ENCODE data around the gene SEPTIN2. TPM values are rescaled to one million over a fixed set of nuclear protein-coding genes. Genes with fewer than 3 reads are reported as not detected.
"Not testable (repeated sequence)": the region's sequence is repeated elsewhere in the genome, so short reads cannot be mapped to it uniquely, and the experiment has no call there.

The SEPTIN2 gene
- total RNA-seq, 2 donors from 2014 or later = 190 to 216 TPM

DNA sequence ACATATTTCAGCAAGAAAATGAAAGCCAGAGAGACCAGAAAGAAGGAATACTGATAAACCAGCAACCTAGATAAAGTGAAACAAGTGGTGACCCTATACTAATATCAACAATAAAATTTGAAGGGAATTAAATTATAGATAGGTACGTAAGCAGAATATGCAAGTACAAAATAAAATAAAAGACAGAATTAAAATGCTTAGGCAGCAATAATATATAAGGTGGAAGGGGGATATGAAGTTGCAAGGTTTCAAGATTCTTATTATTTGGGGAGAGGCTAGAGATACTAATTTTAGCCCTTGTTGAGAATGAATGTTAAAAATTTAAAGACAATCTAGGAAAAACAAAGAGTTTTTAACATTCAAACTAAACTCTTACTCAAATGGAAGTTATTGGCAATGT, 39.8 kb upstream of the SEPTIN2 start:
- H3K9me3 ChIP-seq (ENCODE audit: control insufficient read depth, low read length, poor library complexity, severe bottlenecking) = no peaks in the 10 kb centered on the region
- no peak for ATAC-seq
- no peak for DNase-seq
- peaks cover 2% of the 10 kb centered on the region for H3K36me3 Mint-ChIP-seq (ENCODE audit: low read depth)
- H3K27me3 Mint-ChIP-seq = no peaks in the 10 kb centered on the region
- peaks cover 38% of the 10 kb centered on the region for H3K4me1 Mint-ChIP-seq
- no peak overlapping the region for H3K4me3 Mint-ChIP-seq
- no peak overlapping the region for H3K27ac Mint-ChIP-seq

DNA sequence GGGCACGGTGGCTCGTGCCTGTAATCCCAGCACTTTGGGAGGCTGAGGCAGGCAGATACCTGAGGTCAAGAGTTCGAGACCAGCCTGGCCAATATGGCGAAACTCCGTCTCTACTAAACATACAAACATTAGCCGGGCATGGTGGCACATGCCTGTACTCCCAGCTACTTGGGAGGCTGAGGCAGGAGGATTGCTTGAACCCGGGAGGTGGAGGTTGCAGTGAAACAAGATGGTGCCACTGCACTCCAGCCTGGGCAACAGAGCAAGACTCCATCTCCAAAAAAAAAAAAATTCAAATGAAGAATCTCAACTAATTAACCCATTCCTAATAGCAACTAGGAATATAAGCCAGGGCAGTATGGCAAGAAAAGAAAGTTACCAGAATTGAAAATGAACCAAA, 37.4 kb upstream of the SEPTIN2 start:
- H3K36me3 Mint-ChIP-seq (ENCODE audit: low read depth); DNase-seq; ATAC-seq; H3K27ac Mint-ChIP-seq; H3K27me3 Mint-ChIP-seq; H3K4me3 Mint-ChIP-seq; H3K9me3 ChIP-seq (ENCODE audit: control insufficient read depth, low read length, poor library complexity, severe bottlenecking): not testable (repeated sequence)
- H3K4me1 Mint-ChIP-seq = peaks cover 36% of the 10 kb centered on the region

DNA sequence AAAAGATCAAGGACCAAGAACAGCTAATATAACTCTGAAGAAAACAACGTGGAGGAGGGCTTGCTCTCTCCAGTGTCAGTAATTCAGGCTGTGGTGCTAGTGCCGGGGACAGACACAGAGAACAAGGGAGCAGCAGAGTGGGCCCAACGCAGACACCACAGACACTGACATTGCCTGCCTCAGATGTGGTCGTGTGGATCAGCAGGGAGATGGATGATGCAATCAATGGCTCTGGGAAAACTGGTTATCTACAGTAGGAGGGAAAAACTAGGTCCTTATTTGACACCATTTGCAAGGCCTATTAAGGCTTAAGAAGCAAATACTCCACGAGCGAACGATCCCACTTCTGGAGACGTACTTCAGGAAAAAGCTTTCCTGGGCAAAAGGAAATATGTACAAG, 36.3 kb upstream of the SEPTIN2 start:
- Mint-ChIP-seq H3K36me3 (ENCODE audit: low read depth) (no peaks in the 10 kb centered on the region), H3K4me3 (no peak overlapping the region), H3K4me1 (peaks cover 32% of the 10 kb centered on the region), H3K27me3 (no peaks in the 10 kb centered on the region), H3K27ac (no peak overlapping the region)
- H3K9me3 ChIP-seq (ENCODE audit: control insufficient read depth, low read length, poor library complexity, severe bottlenecking) = no peaks in the 10 kb centered on the region
- DNase-seq = no peak
- no peak for ATAC-seq

DNA sequence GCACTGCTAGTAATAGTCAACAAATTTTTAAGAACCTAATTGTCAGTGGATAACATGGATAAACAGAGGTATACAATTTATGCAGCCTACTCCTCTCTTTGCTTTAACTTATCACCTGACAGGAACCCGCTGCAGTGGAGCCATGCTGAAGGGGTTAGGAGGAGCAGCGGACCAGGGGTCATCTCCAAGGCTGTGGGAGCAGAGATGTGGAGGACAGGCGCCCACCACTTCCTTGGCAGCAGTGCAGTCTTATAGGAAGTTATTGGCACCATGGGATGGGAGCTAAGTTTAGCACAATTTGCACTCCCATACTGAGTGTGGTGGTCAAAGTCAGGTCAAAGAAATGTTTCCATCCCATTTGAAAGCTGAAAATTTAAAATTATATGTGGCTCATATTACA, 35.9 kb upstream of the SEPTIN2 start:
- no peaks in the 10 kb centered on the region for H3K36me3 Mint-ChIP-seq (ENCODE audit: low read depth)
- no peak overlapping the region for H3K27ac Mint-ChIP-seq
- H3K4me3 Mint-ChIP-seq = no peak overlapping the region
- no peaks in the 10 kb centered on the region for H3K27me3 Mint-ChIP-seq
- no peak for ATAC-seq
- no peaks in the 10 kb centered on the region for H3K9me3 ChIP-seq (ENCODE audit: control insufficient read depth, low read length, poor library complexity, severe bottlenecking)
- DNase-seq = no peak
- peaks cover 31% of the 10 kb centered on the region for H3K4me1 Mint-ChIP-seq

DNA sequence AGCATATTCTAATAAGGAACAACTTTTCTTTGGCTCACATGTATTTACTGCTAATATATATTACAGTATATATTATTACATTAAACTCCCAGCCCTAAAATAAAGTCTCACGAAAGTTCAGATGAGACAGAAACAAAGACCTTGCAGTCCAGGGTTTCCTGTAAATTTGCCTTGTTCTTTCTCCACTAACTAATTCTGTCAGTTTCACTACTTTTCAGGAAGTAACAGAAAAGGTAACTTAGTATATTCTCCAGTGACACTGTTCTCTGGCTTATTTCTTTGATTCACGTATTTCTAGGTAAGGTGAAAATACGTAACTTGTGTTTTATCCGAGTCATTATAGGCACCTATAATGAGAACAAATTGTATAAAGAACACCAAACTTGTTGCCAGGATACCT, 35.4 kb upstream of the SEPTIN2 start:
- no peak for DNase-seq
- Mint-ChIP-seq H3K4me3 (no peak overlapping the region), H3K27me3 (no peaks in the 10 kb centered on the region), H3K27ac (no peak overlapping the region), H3K36me3 (ENCODE audit: low read depth) (no peaks in the 10 kb centered on the region), H3K4me1 (peaks cover 31% of the 10 kb centered on the region)
- no peaks in the 10 kb centered on the region for H3K9me3 ChIP-seq (ENCODE audit: control insufficient read depth, low read length, poor library complexity, severe bottlenecking)
- no peak for ATAC-seq

DNA sequence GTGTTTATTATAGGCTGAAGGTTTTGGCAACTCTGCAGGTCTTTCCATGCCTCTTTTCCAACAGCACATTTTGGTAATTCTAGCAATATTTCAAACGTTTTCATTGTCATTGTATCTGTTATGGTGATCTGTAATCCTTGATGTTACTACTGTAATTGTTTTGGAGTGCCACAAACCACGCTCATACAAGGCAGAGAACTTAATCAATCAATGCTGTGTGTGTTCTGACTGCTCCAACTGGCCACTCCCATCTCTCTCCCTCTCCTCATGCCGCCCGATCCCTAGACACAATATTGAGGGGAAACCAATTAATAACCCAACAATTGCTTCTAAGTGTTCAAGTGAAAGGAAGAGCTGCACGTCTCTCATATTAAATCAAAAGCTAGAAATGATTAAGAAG, 33.2 kb upstream of the SEPTIN2 start:
- Mint-ChIP-seq H3K36me3 (ENCODE audit: low read depth) (no peaks in the 10 kb centered on the region), H3K4me3 (no peak overlapping the region), H3K27me3 (no peaks in the 10 kb centered on the region), H3K4me1 (peaks cover 32% of the 10 kb centered on the region), H3K27ac (peak overlapping the region; percentile 68)
- DNase-seq (no peak), ATAC-seq (no peak)
- H3K9me3 ChIP-seq (ENCODE audit: control insufficient read depth, low read length, poor library complexity, severe bottlenecking) = no peaks in the 10 kb centered on the region

DNA sequence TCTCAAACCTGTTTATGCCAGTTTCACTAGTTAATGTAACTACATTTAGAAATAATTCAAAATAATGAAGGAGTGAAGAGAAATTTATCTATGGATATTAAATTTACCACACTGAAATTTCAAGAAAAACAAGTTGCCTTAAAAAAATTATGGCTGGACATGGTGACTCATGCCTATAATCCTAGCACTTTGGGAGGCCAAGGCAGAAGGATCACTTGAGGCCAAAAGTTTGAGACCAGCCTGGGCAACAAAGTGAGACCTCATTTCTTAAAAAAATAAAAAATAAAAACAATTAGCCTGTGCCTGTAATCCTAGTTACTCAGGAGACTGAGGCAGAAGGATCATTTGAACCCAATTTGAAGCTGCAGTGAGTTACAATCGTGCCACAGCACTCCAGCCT, 30.1 kb upstream of the SEPTIN2 start:
- no peak overlapping the region for H3K4me3 Mint-ChIP-seq
- peaks cover 47% of the 10 kb centered on the region for H3K4me1 Mint-ChIP-seq
- no peak overlapping the region for H3K27ac Mint-ChIP-seq
- DNase-seq = no peak
- no peaks in the 10 kb centered on the region for H3K9me3 ChIP-seq (ENCODE audit: control insufficient read depth, low read length, poor library complexity, severe bottlenecking)
- no peaks in the 10 kb centered on the region for H3K27me3 Mint-ChIP-seq
- no peak for ATAC-seq
- no peaks in the 10 kb centered on the region for H3K36me3 Mint-ChIP-seq (ENCODE audit: low read depth)

DNA sequence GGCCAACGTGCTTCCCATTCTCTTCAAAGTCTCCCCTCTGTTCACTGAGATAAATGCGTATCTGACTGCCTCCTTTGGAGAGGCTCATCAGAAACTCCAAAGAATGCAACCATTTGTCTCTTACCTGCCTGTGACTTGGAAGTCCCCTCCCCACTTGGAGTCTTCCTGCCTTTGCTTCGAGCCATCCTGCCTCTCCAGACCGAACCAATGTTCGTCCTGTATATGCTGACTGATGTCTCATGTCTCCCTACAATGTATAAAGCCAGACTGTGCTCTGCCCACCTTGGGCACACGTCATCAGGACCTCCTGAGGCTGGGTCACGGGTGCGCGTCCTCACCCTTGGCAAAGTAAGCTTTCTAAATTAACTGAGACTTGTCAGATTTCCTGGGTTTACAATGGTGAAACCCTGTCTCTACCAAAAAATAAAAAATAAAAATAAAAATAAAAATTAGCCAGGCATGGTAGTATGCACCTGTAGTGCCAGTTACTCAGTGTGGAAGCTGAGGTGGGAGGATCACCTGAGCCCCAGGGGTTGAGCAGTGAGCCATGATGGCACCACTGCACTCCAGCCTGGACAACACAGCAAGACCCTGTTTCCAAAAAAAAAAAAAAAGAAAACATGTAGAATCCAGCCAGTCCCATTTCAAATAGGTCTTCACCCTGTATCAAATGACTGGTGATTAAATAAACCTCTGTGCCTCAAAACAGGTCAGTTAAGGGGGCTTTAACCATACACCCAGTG, 29.2 kb upstream of the SEPTIN2 start:
- ATAC-seq (no peak), DNase-seq (no peak)
- H3K9me3 ChIP-seq (ENCODE audit: control insufficient read depth, low read length, poor library complexity, severe bottlenecking) = no peaks in the 10 kb centered on the region
- Mint-ChIP-seq H3K4me1 (peaks cover 50% of the 10 kb centered on the region), H3K4me3 (no peak overlapping the region), H3K27me3 (no peaks in the 10 kb centered on the region), H3K27ac (no peak overlapping the region), H3K36me3 (ENCODE audit: low read depth) (no peaks in the 10 kb centered on the region)

DNA sequence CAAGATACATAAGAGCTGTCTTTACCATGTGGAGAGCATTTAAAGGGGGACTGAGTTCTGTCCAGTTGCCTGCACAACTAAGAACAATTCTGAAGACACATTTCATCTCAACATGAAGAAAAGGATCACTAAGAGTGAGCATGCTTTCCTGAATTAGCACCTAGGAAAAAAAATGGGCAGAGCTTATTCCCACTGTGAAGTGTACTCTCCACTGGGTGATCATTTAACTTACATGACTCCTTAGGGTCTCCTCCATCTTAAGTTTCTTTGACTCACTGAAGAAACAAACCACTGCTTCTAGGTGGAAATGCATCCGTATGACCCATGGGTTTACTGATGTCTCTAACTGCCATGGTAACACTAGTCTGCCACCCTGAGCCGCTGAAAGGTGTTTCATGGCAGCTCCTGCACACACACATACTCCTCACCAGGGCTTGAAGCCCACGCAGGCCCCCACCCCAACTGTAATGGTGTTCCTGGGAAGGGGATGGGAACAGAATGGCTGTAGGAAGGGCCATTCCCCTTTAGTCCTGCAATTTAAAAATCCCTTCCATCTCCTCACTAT, 27.3 kb upstream of the SEPTIN2 start:
- no peak overlapping the region for H3K4me3 Mint-ChIP-seq
- H3K4me1 Mint-ChIP-seq = peaks cover 52% of the 10 kb centered on the region
- no peak for ATAC-seq
- no peaks in the 10 kb centered on the region for H3K27me3 Mint-ChIP-seq
- no peaks in the 10 kb centered on the region for H3K9me3 ChIP-seq (ENCODE audit: control insufficient read depth, low read length, poor library complexity, severe bottlenecking)
- peak overlapping the region; percentile 89 for H3K27ac Mint-ChIP-seq
- H3K36me3 Mint-ChIP-seq (ENCODE audit: low read depth) = no peaks in the 10 kb centered on the region
- no peak for DNase-seq

DNA sequence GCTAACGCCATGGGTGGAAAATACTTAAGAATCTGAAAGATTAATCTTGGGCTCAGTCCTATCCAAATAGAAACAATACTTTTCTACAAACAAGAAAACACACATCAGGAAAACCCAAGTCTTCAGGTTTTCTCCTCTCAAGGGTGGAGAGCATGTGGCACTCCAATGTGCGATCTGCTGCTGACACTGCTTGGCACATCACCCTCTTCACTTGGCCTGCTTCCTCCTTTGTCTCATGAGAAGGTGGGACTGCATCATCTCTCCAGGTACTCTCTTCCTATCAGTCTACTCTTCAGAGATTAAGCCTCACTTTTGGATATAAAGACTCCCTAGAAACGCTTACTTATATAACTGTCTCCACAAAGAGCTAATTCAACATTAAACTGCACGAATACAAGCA, 26.7 kb upstream of the SEPTIN2 start:
- Mint-ChIP-seq H3K36me3 (ENCODE audit: low read depth) (no peaks in the 10 kb centered on the region), H3K27me3 (no peaks in the 10 kb centered on the region), H3K4me3 (no peak overlapping the region), H3K27ac (peak overlapping the region; percentile 89), H3K4me1 (peaks cover 50% of the 10 kb centered on the region)
- ATAC-seq = no peak
- H3K9me3 ChIP-seq (ENCODE audit: control insufficient read depth, low read length, poor library complexity, severe bottlenecking) = no peaks in the 10 kb centered on the region
- no peak for DNase-seq

DNA sequence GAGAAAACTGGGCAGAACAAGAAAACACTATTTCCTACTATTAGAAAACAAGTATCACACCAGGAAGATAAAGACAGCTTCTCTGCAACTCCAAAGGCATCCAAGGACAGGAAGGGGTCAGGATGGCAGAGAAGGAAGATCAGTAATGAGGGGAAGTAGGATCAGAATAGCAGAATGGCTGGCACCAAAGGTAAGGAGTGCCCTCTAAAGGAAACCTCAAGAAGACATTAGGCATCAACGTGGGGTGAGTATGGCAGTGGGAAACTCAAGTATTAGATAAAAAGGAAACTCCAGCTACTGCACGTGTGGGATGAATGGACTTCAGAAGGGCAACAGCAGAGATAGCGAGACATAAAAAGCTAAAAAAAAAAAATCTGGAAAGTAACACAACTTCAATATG, 26.1 kb upstream of the SEPTIN2 start:
- H3K36me3 Mint-ChIP-seq (ENCODE audit: low read depth) = no peaks in the 10 kb centered on the region

DNA sequence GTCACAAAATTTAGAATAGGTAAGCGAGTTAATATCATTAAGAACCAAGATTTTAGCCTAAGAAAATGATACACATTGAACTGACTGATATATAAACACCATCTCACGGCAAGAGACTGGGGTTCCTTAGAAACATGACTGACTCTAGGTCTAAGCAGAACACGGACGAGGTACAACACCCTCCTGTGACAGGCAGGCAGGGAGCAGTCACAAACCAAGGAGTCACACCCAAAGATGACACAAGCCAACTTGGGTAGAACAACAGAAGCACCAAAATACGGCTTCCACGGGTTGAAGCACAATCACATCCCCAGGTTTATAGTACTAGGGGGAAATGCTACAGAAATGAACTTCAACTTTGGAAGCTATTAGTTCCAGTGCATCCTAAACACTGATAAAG, 24.6 kb upstream of the SEPTIN2 start:
- Mint-ChIP-seq H3K36me3 (ENCODE audit: low read depth) (no peaks in the 10 kb centered on the region), H3K4me3 (no peak overlapping the region), H3K27me3 (no peaks in the 10 kb centered on the region), H3K27ac (peak overlapping the region; percentile 53), H3K4me1 (peaks cover 46% of the 10 kb centered on the region)
- ATAC-seq = no peak
- H3K9me3 ChIP-seq (ENCODE audit: control insufficient read depth, low read length, poor library complexity, severe bottlenecking) = no peaks in the 10 kb centered on the region
- no peak for DNase-seq

More for the DNA sequence above, 26.1 kb upstream of the SEPTIN2 start:
- no peaks in the 10 kb centered on the region for H3K9me3 ChIP-seq (ENCODE audit: control insufficient read depth, low read length, poor library complexity, severe bottlenecking)
- DNase-seq (no peak), ATAC-seq (no peak)
- Mint-ChIP-seq H3K4me1 (peaks cover 44% of the 10 kb centered on the region), H3K27me3 (no peaks in the 10 kb centered on the region), H3K27ac (peak overlapping the region; percentile 89), H3K4me3 (no peak overlapping the region)

DNA sequence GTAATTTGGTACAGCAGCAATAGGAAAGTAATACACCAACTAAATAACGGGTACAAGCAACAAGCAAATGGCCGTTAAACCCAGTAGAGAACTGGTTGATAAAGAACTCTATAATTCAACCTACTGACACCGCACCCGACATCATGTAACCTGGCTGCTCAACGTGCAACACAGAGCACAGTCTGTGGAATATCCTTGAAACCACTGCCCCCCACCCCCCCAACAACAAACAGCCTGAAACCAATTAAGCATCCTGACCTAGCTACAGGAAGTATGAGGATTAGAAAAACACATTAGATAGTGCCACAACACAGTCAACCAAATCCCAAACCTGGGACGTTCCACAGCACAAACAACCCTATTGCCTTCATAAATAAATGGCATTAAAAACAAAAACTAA, 23.7 kb upstream of the SEPTIN2 start:
- Mint-ChIP-seq H3K27ac (peak overlapping the region; percentile 53), H3K36me3 (ENCODE audit: low read depth) (peaks cover under 1% of the 10 kb centered on the region), H3K27me3 (no peaks in the 10 kb centered on the region), H3K4me3 (no peak overlapping the region), H3K4me1 (peaks cover 48% of the 10 kb centered on the region)
- DNase-seq (no peak), ATAC-seq (no peak)
- no peaks in the 10 kb centered on the region for H3K9me3 ChIP-seq (ENCODE audit: control insufficient read depth, low read length, poor library complexity, severe bottlenecking)

DNA sequence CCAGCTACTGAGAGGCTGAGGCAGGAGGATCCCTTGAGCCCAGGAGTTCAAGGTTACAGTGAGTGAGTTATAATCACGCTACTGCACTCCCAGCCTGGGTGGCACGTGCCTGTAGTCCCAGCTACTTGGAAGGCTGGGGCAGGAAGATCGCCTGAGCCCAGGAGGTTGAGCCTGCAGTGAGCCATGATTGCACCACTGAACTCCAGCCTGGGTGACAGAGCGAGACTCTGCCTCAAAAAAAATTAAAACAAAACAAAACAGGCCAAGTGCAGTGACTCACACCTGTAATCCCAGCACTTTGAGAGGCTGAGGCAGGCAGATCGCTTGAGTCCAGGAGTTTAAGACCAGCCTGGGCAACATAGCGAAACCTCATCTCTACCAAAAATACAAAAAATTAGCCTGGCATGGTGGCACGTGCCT, 22.3 kb upstream of the SEPTIN2 start:
- not testable (repeated sequence) for H3K36me3 Mint-ChIP-seq (ENCODE audit: low read depth); H3K9me3 ChIP-seq (ENCODE audit: control insufficient read depth, low read length, poor library complexity, severe bottlenecking); ATAC-seq; H3K27ac Mint-ChIP-seq; DNase-seq; H3K4me3 Mint-ChIP-seq; H3K27me3 Mint-ChIP-seq
- peaks cover 50% of the 10 kb centered on the region for H3K4me1 Mint-ChIP-seq
